HG03066 (cell line): ENCODE results near the gene WDR37.

ENCODE experiments used
- ATAC-seq: cut with Tn5 transposase; IDR thresholded peaks from one replicate; pipeline ENCODE4 v1.9.1; 2021; ENCODE audit warnings: low read depth; ENCODE audit not compliant: unreplicated experiment

The WDR37 gene

DNA sequence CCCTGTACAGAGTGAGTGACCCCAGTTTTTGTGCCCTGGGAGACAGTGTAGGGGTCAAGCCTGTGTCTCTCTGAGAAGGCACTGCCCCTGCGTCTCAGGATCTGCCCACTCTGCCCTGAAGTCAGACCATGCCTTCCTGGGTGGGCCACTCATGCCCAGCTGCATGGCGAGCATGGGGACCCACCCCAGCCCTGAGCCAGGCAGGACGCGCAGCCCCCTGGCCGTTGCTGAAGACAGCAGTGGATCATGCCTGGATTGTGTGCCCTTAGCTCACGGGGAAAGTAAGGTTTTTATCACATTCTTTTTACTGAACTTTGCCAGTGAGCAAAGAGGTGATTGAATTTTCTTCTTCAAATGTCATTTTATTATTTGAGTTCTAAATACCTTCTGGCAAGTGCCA lies 66.2 kb downstream of the WDR37 start:
- ATAC-seq: no peak

- ATAC-seq: no peak
Observed at GRCh38 chr10:1123198-1123597, 67.0 kb downstream of the WDR37 start.

DNA sequence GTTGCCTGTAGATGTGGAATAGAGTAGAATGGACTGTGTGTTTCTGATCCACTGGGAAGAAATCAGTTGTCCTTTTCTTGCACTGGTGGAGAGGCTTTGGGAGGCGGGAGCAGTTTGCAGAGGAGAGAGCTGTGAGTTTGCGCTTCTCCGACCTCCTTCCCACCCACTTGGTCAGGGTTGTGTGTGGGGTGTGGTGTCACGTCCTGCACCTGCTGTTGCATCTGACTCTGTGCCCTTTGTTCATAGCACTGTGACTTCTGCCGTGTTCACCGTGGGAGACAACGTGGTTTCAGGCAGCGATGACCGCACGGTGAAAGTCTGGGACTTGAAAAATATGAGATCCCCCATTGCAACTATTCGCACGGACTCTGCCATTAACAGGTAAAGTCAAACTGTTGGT lies 67.8 kb downstream of the WDR37 start:
- ATAC-seq: no peak

GRCh38 chr10:1124796-1125195 lies 68.6 kb downstream of the WDR37 start:
- ATAC-seq: no peak

DNA sequence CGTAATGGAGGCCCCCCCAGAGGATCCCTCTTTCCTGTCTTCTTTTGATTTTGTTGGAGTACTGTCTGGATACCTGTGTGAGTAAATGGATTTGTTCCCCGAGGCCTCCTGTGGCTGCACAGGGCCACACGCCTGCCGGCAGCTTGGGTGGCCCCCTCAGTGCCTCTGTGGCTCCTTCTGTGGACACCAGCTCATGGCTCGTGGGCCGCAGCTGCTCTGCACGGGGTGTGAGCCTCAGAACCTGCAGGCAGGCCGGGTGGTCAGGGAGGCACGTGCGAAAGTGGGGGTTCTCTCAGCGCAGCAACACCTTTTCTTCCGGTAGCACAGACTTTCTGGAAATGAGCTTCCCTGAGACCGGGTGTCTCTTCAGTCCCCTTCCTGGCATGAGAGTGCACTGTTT lies 70.3 kb downstream of the WDR37 start:
- no peak for ATAC-seq

GRCh38 chr10:1127629-1128028 lies 71.4 kb downstream of the WDR37 start:
- no peak for ATAC-seq

DNA sequence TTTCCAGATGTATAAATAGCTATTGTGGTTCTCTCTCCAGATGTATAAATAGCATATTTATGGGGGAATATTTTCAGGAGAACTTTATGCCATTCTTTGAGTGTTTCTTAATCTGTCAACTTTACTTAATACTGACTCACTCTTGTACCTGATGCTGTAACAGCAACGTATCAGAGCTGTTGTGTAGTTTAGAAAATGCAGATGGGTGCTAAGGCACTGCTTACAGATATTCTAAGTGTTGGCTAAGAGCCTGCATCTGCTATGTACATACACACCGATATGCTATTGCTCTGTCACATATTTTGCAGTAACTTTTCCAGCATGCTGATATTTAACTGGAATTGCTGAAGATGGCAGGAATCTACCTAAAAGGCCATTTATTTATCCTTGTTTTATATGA lies 71.9 kb downstream of the WDR37 start:
- no peak for ATAC-seq

DNA sequence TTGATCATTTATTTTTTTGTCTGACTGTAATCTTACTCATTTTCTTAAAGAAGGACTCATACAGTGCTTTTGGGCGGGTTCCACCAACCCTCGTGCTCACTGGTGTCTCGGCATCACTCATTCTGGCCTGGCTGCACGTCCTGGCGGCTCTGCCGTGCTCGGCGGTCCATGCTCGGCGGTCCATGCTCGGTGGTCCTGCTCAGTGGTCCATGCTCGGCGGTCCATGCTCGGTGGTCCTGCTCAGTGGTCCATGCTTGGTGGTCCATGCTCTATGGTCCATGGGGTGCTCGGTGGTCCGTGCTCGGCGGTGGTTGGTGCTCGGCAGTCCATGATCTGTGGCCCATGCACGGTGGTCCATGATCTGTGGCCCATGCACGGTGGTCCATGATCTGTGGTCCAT lies 72.5 kb downstream of the WDR37 start:
- ATAC-seq: no peak

- ATAC-seq: no peak
Observed at GRCh38 chr10:1130226-1130625, 74.0 kb downstream of the WDR37 start.

- no peak for ATAC-seq
Observed at GRCh38 chr10:1130995-1131790, 75.0 kb downstream of the WDR37 start.

GRCh38 chr10:1132584-1132983 lies 76.4 kb downstream of the WDR37 start:
- no peak for ATAC-seq

DNA sequence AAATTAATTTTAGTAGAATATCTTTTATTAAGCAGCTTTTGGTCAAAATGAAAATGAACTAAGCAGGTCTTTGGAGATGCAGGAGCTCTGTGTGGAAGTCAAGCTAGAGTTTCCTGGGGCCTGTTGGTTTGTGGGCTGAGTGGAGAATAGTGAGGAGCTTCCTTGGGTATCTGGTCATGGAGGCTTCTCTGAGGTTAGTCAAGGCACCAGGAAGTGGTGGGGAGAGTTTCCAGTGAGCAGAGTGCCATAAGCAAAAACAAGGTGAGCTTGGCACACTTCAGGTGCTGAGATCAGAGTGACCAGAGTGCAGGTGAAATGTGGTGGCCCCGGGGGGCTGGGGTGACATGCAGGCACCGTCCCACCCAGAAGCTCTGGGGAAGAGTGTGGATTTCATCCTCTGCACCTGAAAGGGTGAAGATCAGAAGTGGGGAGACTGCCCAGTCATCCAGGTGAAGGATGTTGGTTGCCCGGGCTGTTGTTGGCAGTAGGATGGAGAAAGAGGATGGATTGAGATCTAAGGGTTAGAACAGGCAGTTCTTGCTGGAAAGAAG lies 77.4 kb downstream of the WDR37 start:
- ATAC-seq: no peak

- ATAC-seq: no peak
Observed at GRCh38 chr10:1134156-1134555, 78.0 kb downstream of the WDR37 start.

DNA sequence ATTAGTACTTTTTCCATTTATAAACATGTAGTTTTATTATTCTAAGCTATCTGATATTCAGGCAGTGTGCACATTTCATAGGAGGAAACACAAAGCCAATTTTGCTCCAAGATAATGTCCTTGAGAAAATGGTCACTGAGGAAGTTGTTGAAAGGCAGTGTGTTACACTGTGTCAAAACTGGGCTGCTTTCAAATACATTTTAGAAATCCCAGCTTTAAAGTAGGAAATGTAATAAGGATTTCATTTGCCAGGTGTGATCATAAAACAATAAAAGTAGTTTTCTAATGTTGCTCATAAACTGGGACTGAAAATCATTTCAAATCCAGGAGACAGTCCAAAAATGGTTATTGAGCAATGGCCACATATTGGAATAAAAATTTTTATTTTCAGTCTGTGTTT lies 80.1 kb downstream of the WDR37 start:
- no peak for ATAC-seq

DNA sequence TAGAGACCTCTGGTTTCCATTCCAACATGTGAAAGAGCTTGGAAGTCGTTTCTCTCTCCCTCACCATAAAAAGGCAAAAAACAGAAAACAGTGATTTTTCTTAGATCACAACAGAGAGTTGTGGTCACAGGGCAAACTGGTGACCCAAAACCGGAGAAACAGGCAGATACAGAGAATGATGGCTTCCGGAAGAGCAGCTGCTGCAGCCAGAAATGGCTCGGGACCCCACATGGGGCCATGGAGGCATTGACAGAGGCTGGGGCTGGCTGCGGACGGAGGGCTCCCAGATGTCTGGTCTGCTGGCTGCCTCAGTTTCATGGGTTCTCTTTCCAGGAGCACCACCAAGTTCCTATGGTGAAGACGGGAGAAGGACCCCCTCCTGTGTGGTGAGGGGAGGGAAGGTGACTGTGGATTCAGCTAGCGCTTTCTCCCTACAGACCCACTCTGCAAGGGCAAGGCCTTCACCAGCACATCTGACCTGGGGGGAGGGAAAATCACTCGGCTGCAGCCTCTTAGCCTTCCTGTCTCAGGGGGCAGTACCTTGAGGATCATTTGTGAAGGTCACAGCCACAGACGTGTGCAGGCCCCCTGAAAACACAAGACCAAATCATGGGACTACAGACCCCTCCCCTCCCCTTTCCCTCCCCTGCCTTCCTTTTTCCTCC lies 81.4 kb downstream of the WDR37 start:
- no peak for ATAC-seq

- no peak for ATAC-seq
Observed at GRCh38 chr10:1138529-1138928, 82.3 kb downstream of the WDR37 start.

DNA sequence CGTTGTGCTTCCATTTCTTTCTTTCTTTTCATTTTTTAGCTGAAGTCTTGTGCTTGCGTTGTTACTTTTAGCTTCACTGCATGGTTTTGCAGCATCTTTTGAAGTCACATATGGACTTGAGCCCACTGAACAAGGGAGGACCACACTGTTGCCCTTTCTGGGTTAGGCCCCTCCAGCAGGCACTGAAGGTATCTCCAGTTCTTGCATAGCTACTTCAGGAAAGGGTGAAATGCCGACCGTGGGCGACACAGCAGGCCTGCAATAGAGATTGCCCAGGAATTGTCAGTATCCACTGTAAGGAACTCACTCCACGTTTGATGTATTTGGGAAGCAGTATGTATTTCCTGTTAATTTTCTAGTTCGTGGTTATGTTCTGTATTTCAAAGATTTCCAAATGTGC lies 85.1 kb downstream of the WDR37 start:
- no peak for ATAC-seq

- ATAC-seq: no peak
Observed at GRCh38 chr10:1141701-1142100, 85.5 kb downstream of the WDR37 start.

DNA sequence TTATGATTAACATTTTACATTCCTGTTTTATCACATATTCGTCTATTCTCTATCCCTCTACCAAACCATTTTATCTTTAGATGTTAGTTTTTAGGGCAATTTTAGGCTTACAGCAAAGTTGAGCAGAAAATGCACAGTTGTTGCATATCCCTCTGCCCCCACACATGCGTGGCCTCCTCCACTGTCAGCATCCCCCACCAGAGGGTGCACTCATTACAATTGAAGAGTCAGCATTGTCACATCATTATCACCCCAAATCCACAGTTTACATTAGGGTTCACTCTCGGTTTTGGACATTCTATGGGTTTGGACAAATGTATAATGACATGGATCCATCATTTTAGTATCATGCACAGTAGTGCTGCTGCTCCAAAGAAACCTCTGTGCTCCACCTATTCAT lies 86.4 kb downstream of the WDR37 start:
- no peak for ATAC-seq

- ATAC-seq: no peak
Observed at GRCh38 chr10:1147810-1148209, 91.6 kb downstream of the WDR37 start.

DNA sequence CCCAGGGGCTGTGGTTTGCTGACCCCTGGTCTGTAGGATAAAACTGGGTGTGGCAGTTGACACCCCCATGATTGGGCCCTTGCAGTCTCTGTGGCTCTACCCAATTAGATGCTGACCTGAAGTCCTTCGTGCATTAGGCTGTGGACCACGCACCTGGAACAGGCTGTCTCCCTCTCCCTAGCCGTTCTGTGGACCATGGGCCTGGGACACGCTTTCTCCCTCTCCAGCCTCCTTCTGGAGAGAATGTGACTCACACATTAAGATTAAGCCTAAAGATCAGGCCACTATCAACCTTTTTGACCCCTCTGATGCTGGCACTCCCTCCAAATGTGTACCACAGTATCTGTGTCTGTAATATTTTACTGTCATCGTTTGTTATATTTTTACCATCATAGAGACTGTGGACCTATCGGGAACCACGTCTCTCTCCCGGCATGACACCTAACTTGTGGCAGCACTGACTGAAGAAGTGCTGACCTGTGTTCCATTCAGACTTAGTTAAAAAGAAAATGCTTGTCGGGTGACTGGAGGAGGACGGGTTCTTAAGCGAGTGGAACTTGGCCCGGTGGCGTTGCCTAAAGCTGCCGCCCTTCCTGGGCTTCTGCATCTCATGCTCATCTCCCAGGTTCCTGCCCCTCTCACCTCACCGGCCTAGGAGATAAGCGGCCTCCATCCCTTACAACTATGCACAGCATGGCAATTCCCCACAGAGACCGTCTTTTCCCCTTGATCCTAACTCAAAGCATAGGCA lies 92.8 kb downstream of the WDR37 start:
- ATAC-seq: no peak
